Right hindlimb (tissue), 1 donor: ENCODE data around the gene SPTB.

Experiments
- DNase-seq: peaks from one replicate; pipeline ENCODE4 v3.0.0-alpha.2; 2018

SPTB gene

GRCh38 chr14:64745511-64746091 is 134.1 kb downstream of the SPTB start:
- DNase-seq: no peak

- DNase-seq: no peak
Observed at GRCh38 chr14:64743061-64743460, 136.6 kb downstream of the SPTB start.

- no peak for DNase-seq
Observed at GRCh38 chr14:64741961-64742360, 137.7 kb downstream of the SPTB start.

- DNase-seq: no peak
Observed at GRCh38 chr14:64741200-64741599, 138.5 kb downstream of the SPTB start.

GRCh38 chr14:64738281-64738804 is 141.4 kb downstream of the SPTB start:
- DNase-seq: no peak

GRCh38 chr14:64737391-64738280 is 142.1 kb downstream of the SPTB start:
- no peak for DNase-seq

GRCh38 chr14:64736271-64737169 is 143.2 kb downstream of the SPTB start:
- DNase-seq: no peak

- peak; percentile 70 for DNase-seq
Observed at GRCh38 chr14:64734990-64735389, 144.7 kb downstream of the SPTB start.

GRCh38 chr14:64733899-64734298 is 145.8 kb downstream of the SPTB start:
- no peak for DNase-seq

- DNase-seq: no peak
Observed at GRCh38 chr14:64733321-64733720, 146.4 kb downstream of the SPTB start.

- no peak for DNase-seq
Observed at GRCh38 chr14:64732536-64733120, 147.1 kb downstream of the SPTB start.

- DNase-seq: no peak
Observed at GRCh38 chr14:64732066-64732465, 147.6 kb downstream of the SPTB start.

GRCh38 chr14:64731141-64731581 is 148.5 kb downstream of the SPTB start:
- DNase-seq: no peak

- DNase-seq: no peak
Observed at GRCh38 chr14:64730681-64731080, 149.0 kb downstream of the SPTB start.

GRCh38 chr14:64730061-64730440 is 149.7 kb downstream of the SPTB start:
- DNase-seq: no peak

- no peak for DNase-seq
Observed at GRCh38 chr14:64729386-64730060, 150.2 kb downstream of the SPTB start.

GRCh38 chr14:64728856-64729255 is 150.9 kb downstream of the SPTB start:
- DNase-seq: no peak

- no peak for DNase-seq
Observed at GRCh38 chr14:64728106-64728505, 151.6 kb downstream of the SPTB start.

- DNase-seq: no peak
Observed at GRCh38 chr14:64727551-64728071, 152.1 kb downstream of the SPTB start.

- no peak for DNase-seq
Observed at GRCh38 chr14:64726585-64726890, 153.2 kb downstream of the SPTB start.

GRCh38 chr14:64725879-64726584 is 153.7 kb downstream of the SPTB start:
- no peak for DNase-seq
